22Rv1 (cell line): ENCODE results near the gene TACC2.

Experiments used
- H3K27ac ChIP-seq: fragments of 450-650 bp; 2 replicates; pipeline ENCODE4 v1.5.1; 2017
- CTCF ChIP-seq: fragments of 450-650 bp; IDR thresholded peaks from 2 replicates; pipeline ENCODE4 v1.5.1; 2017; ENCODE audit warnings: mild to moderate bottlenecking
- ZFX ChIP-seq: fragments of 450-650 bp; IDR thresholded peaks from 2 replicates; pipeline ENCODE4 v1.6.1; 2017; ENCODE audit warnings: antibody characterized with exemption, borderline replicate concordance

Gene TACC2

GRCh38 chr10:122121059-122121458 lies 132.1 kb downstream of the TACC2 start:
- no peak for TF ChIP-seq ZFX
- TF ChIP-seq CTCF = no peak
- H3K27ac ChIP-seq = peak overlapping the region; percentile 52

GRCh38 chr10:122122493-122122892 lies 133.5 kb downstream of the TACC2 start:
- TF ChIP-seq CTCF (no peak), ZFX (no peak)
- no peak overlapping the region for H3K27ac ChIP-seq

GRCh38 chr10:122123186-122123585 lies 134.2 kb downstream of the TACC2 start:
- TF ChIP-seq CTCF (no peak), ZFX (no peak)
- H3K27ac ChIP-seq = no peak overlapping the region

GRCh38 chr10:122124342-122124741 lies 135.4 kb downstream of the TACC2 start:
- H3K27ac ChIP-seq = no peak overlapping the region
- TF ChIP-seq CTCF = no peak
- TF ChIP-seq ZFX = no peak

GRCh38 chr10:122124808-122125207 lies 135.8 kb downstream of the TACC2 start:
- no peak overlapping the region for H3K27ac ChIP-seq

GRCh38 chr10:122126763-122127659 lies 138.0 kb downstream of the TACC2 start:
- TF ChIP-seq CTCF (no peak), ZFX (no peak)
- H3K27ac ChIP-seq = no peak overlapping the region

More at GRCh38 chr10:122124808-122125207, 135.8 kb downstream of the TACC2 start:
- TF ChIP-seq ZFX (no peak), CTCF (no peak)

- no peak overlapping the region for H3K27ac ChIP-seq
- TF ChIP-seq CTCF = no peak
- TF ChIP-seq ZFX = no peak
Observed at GRCh38 chr10:122127943-122128342, 139.0 kb downstream of the TACC2 start.
